Endodermal cell (in vitro differentiated cells): ENCODE results near the gene S100A8. TPM values are rescaled to one million over a fixed set of nuclear protein-coding genes. Genes with fewer than 3 reads are reported as not detected.

Experiments
- DNase-seq: peaks from one replicate; pipeline ENCODE4 v3.0.0-alpha.2; 2017
- H3K27ac ChIP-seq: 2 replicates; pipeline ENCODE4 v1.5.1; 2013; ENCODE audit warnings: mild to moderate bottlenecking, low read depth, low read length, moderate library complexity
- H3K27me3 ChIP-seq: 2 replicates; pipeline ENCODE4 v1.6.1; 2013; ENCODE audit warnings: mild to moderate bottlenecking, low read length, moderate library complexity; ENCODE audit not compliant: insufficient read depth, control insufficient read depth, poor library complexity, severe bottlenecking
- H3K36me3 ChIP-seq: 2 replicates; pipeline ENCODE4 v1.7.0; 2013; ENCODE audit warnings: mild to moderate bottlenecking, low read length, moderate library complexity; ENCODE audit not compliant: control insufficient read depth, insufficient read depth
- H3K4me1 ChIP-seq: one replicate; pipeline ENCODE4 v1.7.0; 2013; ENCODE audit warnings: low read length; ENCODE audit not compliant: control insufficient read depth, insufficient read depth
- H3K4me3 ChIP-seq: 2 replicates; pipeline ENCODE4 v1.5.1; 2013; ENCODE audit warnings: mild to moderate bottlenecking, low read length, moderate library complexity
- H3K9ac ChIP-seq: 2 replicates; pipeline ENCODE4 v1.6.1; 2013; ENCODE audit warnings: mild to moderate bottlenecking, low read length, moderate library complexity; ENCODE audit not compliant: poor library complexity, severe bottlenecking; ENCODE audit errors: extremely low read depth
- H3K9me3 ChIP-seq: 2 replicates; pipeline ENCODE4 v1.6.1; 2013; ENCODE audit warnings: mild to moderate bottlenecking, low read length, moderate library complexity; ENCODE audit not compliant: control insufficient read depth
- H3K27ac Mint-ChIP-seq: 2 replicates; pipeline ENCODE4 v1.8.0; 2020; ENCODE audit warnings: mixed read lengths
- H3K27me3 Mint-ChIP-seq: 2 replicates; pipeline ENCODE4 v1.8.0; 2021; ENCODE audit warnings: mild to moderate bottlenecking, mixed read lengths; ENCODE audit not compliant: insufficient read depth
- H3K36me3 Mint-ChIP-seq: 2 replicates; pipeline ENCODE4 v1.8.0; 2020; ENCODE audit warnings: low read depth, mixed read lengths
- H3K4me1 Mint-ChIP-seq: 2 replicates; pipeline ENCODE4 v1.8.0; 2020; ENCODE audit warnings: mixed read lengths
- H3K4me3 Mint-ChIP-seq: 2 replicates; pipeline ENCODE4 v1.8.0; 2020; ENCODE audit warnings: mild to moderate bottlenecking, moderate library complexity, mixed read lengths
- H3K9me3 Mint-ChIP-seq: 2 replicates; pipeline ENCODE4 v1.8.0; 2020; ENCODE audit warnings: mild to moderate bottlenecking, mixed read lengths
- WGBS, 2 experiments: methylation state at CpG; one replicate each; pipeline versions ENCODE4 v1.1.5 to v1.1.7; 2013; ENCODE audit warnings: missing lambda C conversion rate in 2 of 2, mixed read lengths in 1 of 2; ENCODE audit not compliant: insufficient coverage in 1 of 2, insufficient read length in 1 of 2; 5-methylcytosine and 5-hydroxymethylcytosine counted together
- total RNA-seq, 2 donors: library from RNA; stranded (reverse); fragmentation: NEBNext Ultra II Directional in 1 of 2; extraction: Animal tissue kit (Norgen Biotek cat#: 25700) in 1 of 2; gene quantifications; 2 replicates in 1 of 2; 3 replicates in 1 of 2; pipeline ENCODE4 v1.2.1, GENCODE V29; 2021
- TF ChIP-seq, protein P1 (sequence below): fragments of 200-600 bp; sonication (generic); conservative IDR thresholded peaks from 2 replicates; pipeline ENCODE4 v1.5.0; 2021; ENCODE audit warnings: antibody characterized with exemption, mild to moderate bottlenecking

The S100A8 gene
- total RNA-seq, 2 donors from 2014 or later: not detected

DNA sequence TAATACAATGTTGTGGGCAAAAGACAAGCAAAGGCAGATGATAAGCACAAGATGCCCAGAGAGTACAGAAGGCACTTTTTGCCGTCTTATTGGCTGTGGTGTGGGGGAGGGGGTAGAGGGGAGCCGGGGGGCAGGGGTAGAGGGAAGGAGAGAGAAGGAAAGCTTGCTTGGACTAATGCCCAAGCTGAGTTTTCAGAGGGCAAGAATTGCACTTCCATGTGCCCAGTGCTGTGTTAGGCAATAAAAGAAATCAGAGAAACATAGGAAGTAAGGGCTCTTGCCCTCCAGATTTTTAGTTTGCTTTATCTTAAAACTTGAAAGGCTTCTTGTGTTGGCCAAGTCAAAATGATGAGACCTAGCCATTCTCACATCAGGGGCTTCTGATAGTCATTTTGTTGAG is 23.8 kb downstream of the S100A8 start:
- H3K36me3 Mint-ChIP-seq: no peaks in the 10 kb centered on the region
- H3K27me3 Mint-ChIP-seq: peaks cover 15% of the 10 kb centered on the region
- no peaks in the 10 kb centered on the region for H3K9me3 Mint-ChIP-seq

DNA sequence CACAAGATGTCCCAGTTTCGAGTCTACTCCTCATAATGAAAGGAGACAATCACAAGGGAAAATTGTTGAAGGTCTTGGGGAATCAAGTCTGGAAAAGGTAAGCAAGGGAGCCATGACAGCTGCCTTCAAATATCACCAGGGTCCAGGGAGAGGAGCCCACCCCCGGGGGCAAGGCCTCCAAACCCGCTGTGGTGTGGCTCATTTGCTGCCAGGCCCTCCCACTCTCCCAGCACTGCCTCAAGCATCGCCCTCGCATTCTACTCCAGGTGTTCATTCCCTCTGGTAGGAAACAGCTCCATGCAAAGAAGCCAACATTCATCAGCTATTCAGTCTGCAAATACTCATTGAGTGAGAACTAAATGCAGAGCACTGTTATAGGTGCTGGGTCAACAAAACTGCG is 24.6 kb downstream of the S100A8 start:
- H3K9me3 Mint-ChIP-seq: no peaks in the 10 kb centered on the region
- no peak overlapping the region for H3K4me3 Mint-ChIP-seq
- Histone ChIP-seq H3K4me3 (no peak overlapping the region), H3K27ac (no peak overlapping the region), H3K9ac (no peak overlapping the region), H3K27me3 (no peaks in the 10 kb centered on the region), H3K4me1 (no peaks in the 10 kb centered on the region), H3K9me3 (no peaks in the 10 kb centered on the region), H3K36me3 (no peaks in the 10 kb centered on the region)
- no peaks in the 10 kb centered on the region for H3K36me3 Mint-ChIP-seq
- peaks cover 15% of the 10 kb centered on the region for H3K27me3 Mint-ChIP-seq
- peak; percentile 27 for DNase-seq
- TF ChIP-seq, protein P1, sequence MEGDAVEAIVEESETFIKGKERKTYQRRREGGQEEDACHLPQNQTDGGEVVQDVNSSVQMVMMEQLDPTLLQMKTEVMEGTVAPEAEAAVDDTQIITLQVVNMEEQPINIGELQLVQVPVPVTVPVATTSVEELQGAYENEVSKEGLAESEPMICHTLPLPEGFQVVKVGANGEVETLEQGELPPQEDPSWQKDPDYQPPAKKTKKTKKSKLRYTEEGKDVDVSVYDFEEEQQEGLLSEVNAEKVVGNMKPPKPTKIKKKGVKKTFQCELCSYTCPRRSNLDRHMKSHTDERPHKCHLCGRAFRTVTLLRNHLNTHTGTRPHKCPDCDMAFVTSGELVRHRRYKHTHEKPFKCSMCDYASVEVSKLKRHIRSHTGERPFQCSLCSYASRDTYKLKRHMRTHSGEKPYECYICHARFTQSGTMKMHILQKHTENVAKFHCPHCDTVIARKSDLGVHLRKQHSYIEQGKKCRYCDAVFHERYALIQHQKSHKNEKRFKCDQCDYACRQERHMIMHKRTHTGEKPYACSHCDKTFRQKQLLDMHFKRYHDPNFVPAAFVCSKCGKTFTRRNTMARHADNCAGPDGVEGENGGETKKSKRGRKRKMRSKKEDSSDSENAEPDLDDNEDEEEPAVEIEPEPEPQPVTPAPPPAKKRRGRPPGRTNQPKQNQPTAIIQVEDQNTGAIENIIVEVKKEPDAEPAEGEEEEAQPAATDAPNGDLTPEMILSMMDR: no peak
- H3K27ac Mint-ChIP-seq: no peak overlapping the region
- H3K4me1 Mint-ChIP-seq: no peaks in the 10 kb centered on the region
- WGBS, 2 experiments: 84 to 86% methylated on average over 3 to 6 of the region's 6 CpGs

More for the DNA sequence above, 23.8 kb downstream of the S100A8 start:
- H3K4me3 ChIP-seq: no peak overlapping the region
- H3K27me3 ChIP-seq: no peaks in the 10 kb centered on the region
- no peaks in the 10 kb centered on the region for H3K9me3 ChIP-seq
- TF ChIP-seq, protein P1: no peak
- DNase-seq: peak; percentile 1
- no peaks in the 10 kb centered on the region for H3K36me3 ChIP-seq
- no peak overlapping the region for H3K27ac ChIP-seq
- H3K4me3 Mint-ChIP-seq: no peak overlapping the region
- WGBS, 2 experiments: 78% methylated on average over 2 of the region's 2 CpGs; no CpG with 5 or more reads in 1 of the 2 experiments
- H3K9ac ChIP-seq: no peak overlapping the region
- H3K27ac Mint-ChIP-seq: no peak overlapping the region
- H3K4me1 ChIP-seq: no peaks in the 10 kb centered on the region
- H3K4me1 Mint-ChIP-seq: no peaks in the 10 kb centered on the region

DNA sequence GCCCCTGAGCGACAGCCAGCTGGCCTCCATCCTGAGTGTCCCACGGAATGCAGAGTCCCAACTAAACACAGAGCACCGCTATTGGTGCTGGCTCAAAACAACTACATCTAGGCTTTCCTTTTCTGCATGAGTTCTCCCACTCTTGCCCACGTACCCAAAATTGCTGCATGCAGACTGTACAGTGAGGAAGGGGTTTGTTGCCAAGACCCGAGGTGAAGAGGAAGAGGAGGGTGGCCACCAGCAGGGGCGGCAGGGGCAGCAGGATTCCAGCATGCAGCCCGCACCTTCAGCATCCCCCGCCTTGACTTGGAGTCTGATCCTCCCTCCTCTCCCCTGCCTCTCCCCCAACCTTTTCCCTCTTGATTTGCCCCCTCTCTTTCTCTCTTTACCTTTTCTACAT is 25.2 kb downstream of the S100A8 start:
- Mint-ChIP-seq H3K27ac (no peak overlapping the region), H3K9me3 (no peaks in the 10 kb centered on the region)
- 92% methylated on average over 8 of the region's 8 CpGs; no CpG with 5 or more reads in 1 of the 2 experiments for WGBS, 2 experiments

More for the DNA sequence above, 25.2 kb downstream of the S100A8 start:
- TF ChIP-seq, protein P1: no peak
- Mint-ChIP-seq H3K4me3 (no peak overlapping the region), H3K36me3 (no peaks in the 10 kb centered on the region), H3K27me3 (peaks cover 12% of the 10 kb centered on the region), H3K4me1 (no peaks in the 10 kb centered on the region)
- no peak overlapping the region for H3K9ac ChIP-seq
- no peaks in the 10 kb centered on the region for H3K9me3 ChIP-seq
- no peak overlapping the region for H3K27ac ChIP-seq
- DNase-seq: peak; percentile 23
- no peak overlapping the region for H3K4me3 ChIP-seq
- no peaks in the 10 kb centered on the region for H3K4me1 ChIP-seq
- no peaks in the 10 kb centered on the region for H3K27me3 ChIP-seq
- H3K36me3 ChIP-seq: no peaks in the 10 kb centered on the region
